GM12878 (cell line): ENCODE measurements around the gene IL23R. TPM values are rescaled to one million over a fixed set of nuclear protein-coding genes. Genes with fewer than 3 reads are reported as not detected.
A peak's percentile ranks its signal among the peaks of the same experiment; 100 is the strongest.

ENCODE experiments used
- ATAC-seq: fragments of 200-7000 bp; cut with Tn5 transposase; 3 replicates; pipeline ENCODE4 v1.9.1; 2020; ENCODE audit warnings: mild to moderate bottlenecking, moderate library complexity
- BruUV-seq: library from RNA; stranded (reverse); fragments of 400-500 nt; replicated peaks from 2 replicates; lab custom pipeline; 2021; lab: Mats Ljungman, UMichigan
- CTCF ChIA-PET: fragments of 300-600 bp; sonication (Branson Sonifier 250); formaldehyde crosslinking; extraction: SDS; loops from one replicate; lab custom pipeline; 2021; ENCODE audit warnings: inconsistent platforms; lab: Yijun Ruan, JAX
- POLR2A ChIA-PET: fragments of 350-600 bp; formaldehyde crosslinking; extraction: SDS; loops from one replicate; lab custom pipeline; 2021; ENCODE audit warnings: inconsistent platforms; lab: Charles Lee
- RAD21 ChIA-PET: fragments of 300-600 bp; sonication (Branson Sonifier 250); formaldehyde crosslinking; loops from one replicate; lab custom pipeline; 2023; ENCODE audit warnings: antibody characterized with exemption; ENCODE audit not compliant: unreplicated experiment; lab: Charles Lee
- SMC1A ChIA-PET: fragments of 300-600 bp; sonication (Branson Sonifier 250); formaldehyde crosslinking; loops from one replicate; lab custom pipeline; 2023; ENCODE audit not compliant: unreplicated experiment, uncharacterized antibody; lab: Charles Lee
- DNase-seq: peaks from one replicate; pipeline ENCODE4 v3.0.0-alpha.2; 2011; ENCODE audit warnings: low read depth, low spot score
- FAIRE-seq: peaks from 3 replicates; lab custom pipeline; 2011; peaks lifted over from hg19 to GRCh38; lab: Jason Lieb, UNC
- H2AFZ ChIP-seq: 2 replicates; pipeline ENCODE4 v1.6.0; 2011; ENCODE audit warnings: low read depth, low read length, control low read depth; ENCODE audit not compliant: control insufficient read depth
- H3K27ac ChIP-seq: 2 replicates; pipeline ENCODE4 v1.5.1; 2011; ENCODE audit warnings: control low read depth; ENCODE audit not compliant: control insufficient read depth, insufficient read depth
- H3K27me3 ChIP-seq, 2 experiments: replicated peaks in 1 of 2; 2 replicates each; pipeline versions ENCODE4 v1.6.0 to v1.6.1; 2011; ENCODE audit warnings: low read length in 1 of 2; ENCODE audit not compliant: control insufficient read depth in 2 of 2, insufficient read depth in 2 of 2
- H3K36me3 ChIP-seq, 2 experiments: 2 replicates each; pipeline ENCODE4 v1.5.1; 2011; ENCODE audit warnings: low read length in 1 of 2; ENCODE audit not compliant: control insufficient read depth in 2 of 2, insufficient read depth in 2 of 2
- H3K4me1 ChIP-seq: 2 replicates; pipeline ENCODE4 v1.6.1; 2011; ENCODE audit warnings: mild to moderate bottlenecking, low read length, moderate library complexity, mixed read lengths; ENCODE audit not compliant: control insufficient read depth, insufficient read depth
- H3K4me2 ChIP-seq: 2 replicates; pipeline ENCODE4 v1.6.0; 2011; ENCODE audit warnings: control low read depth; ENCODE audit not compliant: control insufficient read depth, insufficient read depth
- H3K4me3 ChIP-seq: fragments of 200-600 bp; sonication (generic); 2 replicates; pipeline ENCODE4 v1.5.1; 2016
- H3K79me2 ChIP-seq: 2 replicates; pipeline ENCODE4 v1.6.0; 2011; ENCODE audit warnings: low read length; ENCODE audit not compliant: control insufficient read depth, insufficient read depth
- H3K9ac ChIP-seq: 2 replicates; pipeline ENCODE4 v1.8.0; 2011; ENCODE audit warnings: low read length, control low read depth, mixed read lengths; ENCODE audit not compliant: control insufficient read depth, insufficient read depth
- H3K9me3 ChIP-seq: replicated peaks from 3 replicates; pipeline ENCODE4 v1.5.1; 2011; ENCODE audit warnings: mild to moderate bottlenecking, low read length; ENCODE audit not compliant: control insufficient read depth, insufficient read depth
- H4K20me1 ChIP-seq: 2 replicates; pipeline ENCODE4 v1.6.0; 2011; ENCODE audit not compliant: control insufficient read depth, insufficient read depth
- BACH1 ChIP-seq: fragments of 450-650 bp; IDR thresholded peaks from 2 replicates; pipeline ENCODE4 v1.6.1; 2017; ENCODE audit warnings: mild to moderate bottlenecking, borderline replicate concordance
- CBX3 ChIP-seq: fragments of 200-600 bp; sonication (generic); IDR thresholded peaks from 2 replicates; pipeline ENCODE4 v1.6.1; 2016; ENCODE audit warnings: low read depth, borderline replicate concordance
- LARP7 ChIP-seq: fragments of 450-650 bp; IDR thresholded peaks from 2 replicates; pipeline ENCODE4 v1.6.1; 2017; ENCODE audit warnings: mild to moderate bottlenecking
- MTA3 ChIP-seq: IDR thresholded peaks from 2 replicates; pipeline ENCODE4 v1.6.1; 2012; ENCODE audit warnings: low read length, inconsistent platforms, borderline replicate concordance
- MYB ChIP-seq: fragments of 150-350 bp; IDR thresholded peaks from 2 replicates; pipeline ENCODE4 v1.6.1; 2014; ENCODE audit warnings: mild to moderate bottlenecking, low read depth, low read length, borderline replicate concordance
- NRF1 ChIP-seq: conservative IDR thresholded peaks from 2 replicates; pipeline ENCODE4 v1.6.1; 2011; ENCODE audit warnings: mild to moderate bottlenecking, low read depth, low read length, improper control_type of control experiment
- PML ChIP-seq: IDR thresholded peaks from 2 replicates; pipeline ENCODE4 v1.6.1; 2012; ENCODE audit warnings: low read length, inconsistent platforms
- RAD21 ChIP-seq: IDR thresholded peaks from 2 replicates; pipeline ENCODE4 v1.6.1; 2011; ENCODE audit warnings: mild to moderate bottlenecking, low read depth, low read length, moderate library complexity; ENCODE audit not compliant: insufficient read depth
- RCOR1 ChIP-seq: conservative IDR thresholded peaks from 2 replicates; pipeline ENCODE4 v1.6.1; 2012; ENCODE audit warnings: low read depth, low read length, improper control_type of control experiment
- RFX5 ChIP-seq: IDR thresholded peaks from 2 replicates; pipeline ENCODE4 v1.6.1; 2011; ENCODE audit warnings: low read depth, low read length, improper control_type of control experiment
- WRNIP1 ChIP-seq: IDR thresholded peaks from 2 replicates; pipeline ENCODE4 v1.6.1; 2011; ENCODE audit warnings: low read depth, low read length, improper control_type of control experiment, borderline replicate concordance
- YY1 ChIP-seq: IDR thresholded peaks from 2 replicates; pipeline ENCODE4 v1.6.1; 2011; ENCODE audit warnings: low read depth, mild to moderate bottlenecking, low read length
- ZBTB11 ChIP-seq: fragments of 450-650 bp; formaldehyde crosslinking; IDR thresholded peaks from 2 replicates; pipeline ENCODE4 v1.5.0; 2022; ENCODE audit warnings: mild to moderate bottlenecking, missing genetic modification characterization
- ZBTB40 ChIP-seq: fragments of 450-650 bp; IDR thresholded peaks from 2 replicates; pipeline ENCODE4 v1.6.1; 2016; ENCODE audit warnings: mild to moderate bottlenecking, moderate library complexity, borderline replicate concordance
- WGBS: methylation state at CpG from one replicate; pipeline ENCODE4 v1.1.6; 2016; ENCODE audit warnings: low lambda C conversion rate; ENCODE audit not compliant: insufficient replicate concordance, insufficient coverage; ENCODE audit errors: missing lambda C conversion rate; 5-methylcytosine and 5-hydroxymethylcytosine counted together
- in situ Hi-C: fragments of 300-500 bp; cut with MboI; formaldehyde crosslinking; loops from 9 replicates; pipeline ENCODE4 v1.14.3; 2018; ENCODE audit warnings: mixed read lengths
- intact Hi-C: fragments of 100-400 bp; cut with micrococcal nuclease; formaldehyde crosslinking; loops from one replicate; pipeline ENCODE4 v1.14.2; 2022; ENCODE audit not compliant: unreplicated experiment
- polyA plus RNA-seq, 11 experiments: library from polyadenylated mRNA; depleted of rRNA in 4 of 11; unstranded in 6 of 11; stranded (reverse) in 5 of 11; fragments of >200 nt; fragmentation: Nextera tagmentation in 4 of 11; fragmentation: Illumina TruSeq in 1 of 11; extraction: Ambion mirVana in 4 of 11; extraction: Trizol in 1 of 11; gene quantifications; 1 replicate in 1 of 11; 2 replicates in 10 of 11; pipeline versions ENCODE4 v1.2.1 to v1.2.3, GENCODE V29; 2011 to 2016; ENCODE audit warnings: inconsistent platforms in 2 of 11, missing spikeins in 2 of 11, low read depth in 1 of 11
- total RNA-seq, 4 experiments: library from RNA; depleted of rRNA in 3 of 4; stranded (reverse); fragments of >200 nt in 3 of 4; fragmentation: Illumina TruSeq in 1 of 4; extraction: Trizol in 1 of 4; gene quantifications; 2 replicates each; pipeline versions ENCODE4 v1.2.1 to v1.2.3, GENCODE V29; 2013 to 2021

IL23R gene
- total and polyA plus RNA-seq, 10 of the 15 experiments (the other 5 are each of a cell fraction or from before 2014, with no cell fraction given): 0.16 to 6.4 (median 0.59) TPM

GRCh38 chr1:67213948-67214347 is 47.7 kb downstream of the IL23R start:
- H3K4me2 ChIP-seq: peak overlapping the region; percentile 73
- H3K27me3 ChIP-seq: no peaks in the 10 kb centered on the region
- no peak overlapping the region for H3K4me3 ChIP-seq
- POLR2A ChIA-PET: interaction anchor here (0.6 to 1.3 kb wide), 3 partner anchors 64 to 287 kb away, joined by 3 to 5 read pairs (median 4); no protein-coding TSS in a partner anchor
- H3K4me1 ChIP-seq: peaks cover 31% of the 10 kb centered on the region
- peaks cover 5% of the 10 kb centered on the region; the same call in 2 of the 3 replicates for H3K9me3 ChIP-seq
- RAD21 ChIA-PET: interaction anchor here (1.2 to 8.0 kb wide), 22 partner anchors 17 to 449 kb away, joined by 3 to 102 read pairs (median 6); partner anchors contain the start of gene IL23R
- BruUV-seq: no TSS peak
- H3K27ac ChIP-seq: peak overlapping the region; percentile 71
- no peaks in the 10 kb centered on the region for H3K79me2 ChIP-seq
- in situ Hi-C loops (loop anchor here (5.0 kb wide), 1 partner anchor 222 kb away; no protein-coding TSS in a partner anchor), intact Hi-C loops (loop anchor here (1.0 to 5.0 kb wide), 6 partner anchors 47 to 449 kb away; partner anchors contain the start of genes IL23R, SERBP1 and SLC35D1)
- FAIRE-seq (no peak), DNase-seq (no peak), ATAC-seq (no peak)
- H3K9ac ChIP-seq: 0 out of 2 replicates have a peak overlapping the region, but pooled peaks have one; percentile 4
- SMC1A ChIA-PET: interaction anchor here (0.6 to 9.1 kb wide), 39 partner anchors 9 to 546 kb away, joined by 3 to 212 read pairs (median 6); partner anchors contain the start of genes IL23R and SLC35D1
- CTCF ChIA-PET: interaction anchor here (0.8 to 8.9 kb wide), 60 partner anchors 11 to 544 kb away, joined by 3 to 193 read pairs (median 7); partner anchors contain the start of genes C1orf141, IL23R, SERBP1 and SLC35D1
- H2AFZ ChIP-seq: peak overlapping the region; percentile 56
- H3K36me3 ChIP-seq: no peaks in the 10 kb centered on the region
- H4K20me1 ChIP-seq: no peaks in the 10 kb centered on the region
- 100% methylated on average over 1 of the region's 1 CpG for WGBS
- TF ChIP-seq LARP7 (no peak), MTA3 (0 out of 2 replicates have a peak, but pooled peaks have one; percentile 8), BACH1 (no peak), CBX3 (no peak), RCOR1 (no peak), RAD21 (no peak), PML (no peak), WRNIP1 (no peak), ZBTB40 (0 out of 2 replicates have a peak, but pooled peaks have one; percentile 24), YY1 (no peak), ZBTB11 (no peak), NRF1 (no peak), MYB (no peak), RFX5 (no peak)
